ENCODE data around the gene RNF5.
A peak's percentile ranks its signal among the peaks of the same experiment; 100 is the strongest.

RNF5 gene

GRCh38 chr6:32152769-32153563 is 25.2 kb upstream of the RNF5 start:
- DNase-seq, result no peak

- DNase-seq, result peak; percentile 83
Measured at GRCh38 chr6:32153564-32154513, 24.4 kb upstream of the RNF5 start, which contains the start of gene PPT2. TSS of gene PPT2 (plus strand) at chr6:32154141. CDS start at chr6:32154595, 454 bp downstream.

- peak; percentile 81 for DNase-seq
Measured at GRCh38 chr6:32154514-32155161, 23.6 kb upstream of the RNF5 start.

GRCh38 chr6:32156891-32157290 is 21.3 kb upstream of the RNF5 start:
- DNase-seq, result no peak

- DNase-seq, result no peak
Measured at GRCh38 chr6:32158052-32158451, 20.2 kb upstream of the RNF5 start.

- no peak for DNase-seq
Measured at GRCh38 chr6:32163559-32164258, 14.5 kb upstream of the RNF5 start.

GRCh38 chr6:32164295-32164694 is 13.9 kb upstream of the RNF5 start, which contains the start of gene EGFL8:
TSS of gene EGFL8 (plus strand) at chr6:32164595. CDS start at chr6:32166166, 1,571 bp downstream.
- no peak for DNase-seq

- DNase-seq, result no peak
Measured at GRCh38 chr6:32166411-32167061, 11.7 kb upstream of the RNF5 start.

GRCh38 chr6:32167154-32167760 is 10.9 kb upstream of the RNF5 start:
- DNase-seq, result no peak

GRCh38 chr6:32167761-32168262 is 10.4 kb upstream of the RNF5 start:
- DNase-seq, result no peak

GRCh38 chr6:32168350-32168749 is 9.9 kb upstream of the RNF5 start:
- no peak for DNase-seq

- no peak for DNase-seq
Measured at GRCh38 chr6:32168807-32169591, 9.2 kb upstream of the RNF5 start.

- no peak for DNase-seq
Measured at GRCh38 chr6:32170294-32170693, 7.9 kb upstream of the RNF5 start.

GRCh38 chr6:32171234-32171633 is 7.0 kb upstream of the RNF5 start:
- no peak for DNase-seq

- DNase-seq, result no peak
Measured at GRCh38 chr6:32173051-32173727, 5.0 kb upstream of the RNF5 start.

- DNase-seq, result no peak
Measured at GRCh38 chr6:32174416-32174815, 3.8 kb upstream of the RNF5 start.

- DNase-seq, result no peak
Measured at GRCh38 chr6:32175322-32175710, 2.9 kb upstream of the RNF5 start.

GRCh38 chr6:32175711-32176475 is 2.3 kb upstream of the RNF5 start, which contains the start of gene AGPAT1:
TSS of gene AGPAT1 (minus strand) at chr6:32176084. CDS start at chr6:32171496, 4,588 bp downstream.
- DNase-seq, result peak; percentile 99
